ENCODE measurements around the gene DPEP1.

DNA sequence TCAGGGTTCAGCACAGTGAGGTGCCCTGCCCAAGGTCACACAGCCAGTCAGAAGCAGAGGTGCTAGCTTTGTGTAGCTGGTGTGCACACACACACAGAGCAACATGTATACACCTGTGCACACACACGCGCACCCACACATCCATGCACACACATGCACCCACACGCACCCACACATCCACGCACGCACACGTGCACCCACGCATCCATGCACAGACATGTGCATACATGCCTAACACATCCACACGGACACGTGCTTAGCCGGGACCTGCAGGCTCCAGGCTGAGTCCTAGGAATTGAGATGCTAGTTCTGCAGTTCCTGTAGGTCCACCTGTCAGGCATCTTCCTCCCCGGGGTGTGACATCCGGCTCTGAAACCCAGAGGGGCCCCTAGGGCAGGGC is 13.0 kb upstream of the DPEP1 start:
- TF ChIP-seq, protein P1, sequence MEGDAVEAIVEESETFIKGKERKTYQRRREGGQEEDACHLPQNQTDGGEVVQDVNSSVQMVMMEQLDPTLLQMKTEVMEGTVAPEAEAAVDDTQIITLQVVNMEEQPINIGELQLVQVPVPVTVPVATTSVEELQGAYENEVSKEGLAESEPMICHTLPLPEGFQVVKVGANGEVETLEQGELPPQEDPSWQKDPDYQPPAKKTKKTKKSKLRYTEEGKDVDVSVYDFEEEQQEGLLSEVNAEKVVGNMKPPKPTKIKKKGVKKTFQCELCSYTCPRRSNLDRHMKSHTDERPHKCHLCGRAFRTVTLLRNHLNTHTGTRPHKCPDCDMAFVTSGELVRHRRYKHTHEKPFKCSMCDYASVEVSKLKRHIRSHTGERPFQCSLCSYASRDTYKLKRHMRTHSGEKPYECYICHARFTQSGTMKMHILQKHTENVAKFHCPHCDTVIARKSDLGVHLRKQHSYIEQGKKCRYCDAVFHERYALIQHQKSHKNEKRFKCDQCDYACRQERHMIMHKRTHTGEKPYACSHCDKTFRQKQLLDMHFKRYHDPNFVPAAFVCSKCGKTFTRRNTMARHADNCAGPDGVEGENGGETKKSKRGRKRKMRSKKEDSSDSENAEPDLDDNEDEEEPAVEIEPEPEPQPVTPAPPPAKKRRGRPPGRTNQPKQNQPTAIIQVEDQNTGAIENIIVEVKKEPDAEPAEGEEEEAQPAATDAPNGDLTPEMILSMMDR (IDR thresholded peaks at IDR 0.05; ENCODE audit: low read depth, low read length) = no peak
- no peak for TF ChIP-seq EZH2phosphoT487 (IDR thresholded peaks at IDR 0.05; ENCODE audit: low read depth)
